ENCODE results near the gene ECPAS.
"Not testable (repeated sequence)": the region's sequence is repeated elsewhere in the genome, so short reads cannot be mapped to it uniquely, and the experiment has no call there.

ECPAS gene

GRCh38 chr9:111414406-111414805, 69.8 kb downstream of the ECPAS start:
- in situ Hi-C loops (cut with MboI; ENCODE audit: low sequenced_read_pairs): no loop called here

DNA sequence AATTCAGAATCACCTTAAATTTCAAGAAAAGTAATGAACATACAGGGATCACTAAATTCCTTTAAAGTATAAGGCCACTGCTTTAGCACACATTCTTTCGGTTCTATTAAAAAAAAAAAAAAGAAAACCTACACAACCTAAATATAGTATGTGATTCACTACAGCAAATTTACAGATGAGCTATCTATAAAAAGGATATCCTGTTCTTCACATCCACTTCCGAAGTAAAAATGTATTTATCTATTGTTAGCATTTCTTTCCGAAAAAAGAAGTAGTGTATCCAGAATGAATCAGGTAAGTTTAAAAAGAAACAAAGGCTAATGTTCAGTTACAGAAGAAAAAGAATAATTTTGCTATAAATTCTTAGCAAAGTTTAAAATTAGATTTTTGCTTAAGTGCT, 70.2 kb downstream of the ECPAS start:
- in situ Hi-C loops (cut with MboI; ENCODE audit: low sequenced_read_pairs): no loop called here

GRCh38 chr9:111412280-111412679, 71.9 kb downstream of the ECPAS start:
- in situ Hi-C loops (cut with MboI; ENCODE audit: low sequenced_read_pairs): no loop called here

GRCh38 chr9:111411266-111411665, 72.9 kb downstream of the ECPAS start:
- in situ Hi-C loops (cut with MboI; ENCODE audit: low sequenced_read_pairs): no loop called here

DNA sequence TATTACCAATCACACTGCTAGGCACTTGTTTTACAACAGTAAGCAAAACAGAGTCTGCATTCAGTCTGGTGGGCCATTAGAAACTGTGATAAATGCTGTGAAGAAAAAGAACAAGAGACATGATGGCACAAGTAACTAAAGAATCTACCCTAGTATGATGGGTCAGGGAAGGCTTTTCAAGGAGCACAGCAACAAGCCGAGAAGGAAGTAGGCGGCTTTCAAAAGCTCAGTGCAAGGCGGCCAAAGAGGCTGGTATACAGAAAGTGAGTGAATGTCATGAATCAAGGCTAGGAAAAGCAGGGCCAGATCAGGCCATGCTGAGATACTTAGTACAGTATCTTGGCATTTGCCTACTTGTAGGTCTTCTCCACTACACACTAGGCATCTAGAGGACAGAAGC, 76.4 kb downstream of the ECPAS start:
- in situ Hi-C loops (cut with MboI; ENCODE audit: low sequenced_read_pairs): no loop called here

DNA sequence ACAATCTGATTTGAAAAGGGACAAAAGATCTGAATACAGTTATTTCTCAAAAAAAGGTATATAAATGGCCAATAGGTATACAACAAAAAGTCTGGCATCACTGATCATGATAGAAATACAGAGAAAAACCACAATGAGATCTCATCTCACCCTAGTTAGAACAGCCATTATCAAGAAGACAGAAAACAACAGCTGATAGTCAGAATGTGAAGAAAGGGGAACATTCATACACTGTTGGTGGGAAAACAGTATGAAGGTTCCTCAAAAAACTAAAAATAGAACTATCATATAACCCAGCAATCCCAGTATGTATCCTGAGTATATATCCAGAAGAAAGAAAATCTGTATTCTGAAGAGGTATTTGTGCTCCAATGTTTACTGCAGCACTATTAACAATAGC, 78.5 kb downstream of the ECPAS start:
- in situ Hi-C loops (cut with MboI; ENCODE audit: low sequenced_read_pairs): no loop called here

GRCh38 chr9:111401486-111401885, 82.7 kb downstream of the ECPAS start:
- in situ Hi-C loops (cut with MboI; ENCODE audit: low sequenced_read_pairs): not testable (repeated sequence)

DNA sequence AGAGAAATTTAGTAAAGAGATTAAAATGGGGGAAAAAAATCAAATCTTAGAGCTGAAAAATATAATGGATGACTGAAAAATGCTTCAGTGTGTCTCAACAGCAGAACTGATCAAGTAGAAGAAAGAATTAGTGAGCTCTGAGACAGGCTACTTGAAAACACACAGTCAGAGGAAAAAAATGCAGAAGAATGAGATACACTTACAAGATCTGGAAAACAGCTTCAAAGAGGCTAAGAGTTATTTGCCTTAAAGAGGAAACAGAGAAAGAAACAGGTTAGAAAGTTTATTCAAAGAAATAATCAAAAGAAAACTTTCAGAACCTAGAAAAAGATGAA, 83.7 kb downstream of the ECPAS start:
- in situ Hi-C loops (cut with MboI; ENCODE audit: low sequenced_read_pairs): no loop called here

DNA sequence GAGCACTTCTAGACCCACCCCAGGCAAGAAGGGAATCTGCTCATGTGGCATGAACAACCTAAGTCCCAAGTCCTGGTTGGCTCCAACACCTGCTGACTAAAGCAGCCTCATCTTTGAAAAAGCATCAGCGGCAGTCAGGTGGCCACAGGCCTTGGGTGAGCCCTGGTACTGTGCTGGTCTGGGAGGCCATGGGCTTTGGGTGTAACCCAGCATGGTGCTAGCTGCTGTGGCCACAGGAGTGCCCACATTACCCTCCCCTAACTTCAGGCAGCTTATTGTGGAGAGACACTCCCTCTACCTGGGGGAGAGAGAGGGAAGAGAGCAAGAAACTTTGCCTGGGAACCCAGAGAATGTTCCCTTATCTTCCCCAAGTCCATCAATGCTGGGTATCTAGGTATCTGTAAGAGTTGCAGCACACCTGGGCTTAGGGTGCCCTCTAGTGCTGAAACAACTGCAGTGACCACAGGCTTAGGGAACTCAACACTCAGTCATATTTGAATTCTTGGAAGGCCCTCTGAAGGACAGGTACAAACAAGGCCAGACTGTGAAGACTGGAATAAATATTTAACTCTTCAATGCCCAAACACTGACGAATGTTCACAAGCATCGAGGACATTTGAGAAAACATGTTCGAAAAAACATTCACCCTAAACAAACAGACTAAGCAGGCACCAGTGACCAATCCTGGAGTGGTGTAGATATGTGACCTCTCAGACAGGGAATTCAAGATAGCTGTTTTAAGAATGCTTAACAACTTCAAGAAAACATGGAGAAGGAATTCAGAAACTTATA, 84.2 kb downstream of the ECPAS start:
- in situ Hi-C loops (cut with MboI; ENCODE audit: low sequenced_read_pairs): no loop called here

- in situ Hi-C loops (cut with MboI; ENCODE audit: low sequenced_read_pairs): no loop called here
Measured at GRCh38 chr9:111399211-111399739, 84.9 kb downstream of the ECPAS start.

DNA sequence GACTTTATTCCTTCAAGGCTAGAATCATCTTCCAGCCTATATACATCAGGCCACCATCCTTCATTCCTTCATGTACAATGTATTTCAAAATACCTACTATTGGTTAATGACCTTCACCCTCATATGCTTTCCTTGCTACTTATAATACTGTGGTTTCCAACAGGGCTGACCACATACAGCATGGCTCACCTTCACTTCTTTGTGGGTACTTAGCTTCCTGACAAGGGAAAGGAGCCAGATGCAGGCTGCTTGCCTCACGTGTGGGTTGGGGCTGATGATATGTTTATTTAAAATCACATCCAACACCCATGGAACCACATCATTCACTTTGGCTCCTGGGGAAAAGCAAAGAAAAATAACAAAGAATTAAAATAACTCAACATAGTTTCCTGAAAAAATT, 90.2 kb downstream of the ECPAS start:
- in situ Hi-C loops (cut with MboI; ENCODE audit: low sequenced_read_pairs): no loop called here

DNA sequence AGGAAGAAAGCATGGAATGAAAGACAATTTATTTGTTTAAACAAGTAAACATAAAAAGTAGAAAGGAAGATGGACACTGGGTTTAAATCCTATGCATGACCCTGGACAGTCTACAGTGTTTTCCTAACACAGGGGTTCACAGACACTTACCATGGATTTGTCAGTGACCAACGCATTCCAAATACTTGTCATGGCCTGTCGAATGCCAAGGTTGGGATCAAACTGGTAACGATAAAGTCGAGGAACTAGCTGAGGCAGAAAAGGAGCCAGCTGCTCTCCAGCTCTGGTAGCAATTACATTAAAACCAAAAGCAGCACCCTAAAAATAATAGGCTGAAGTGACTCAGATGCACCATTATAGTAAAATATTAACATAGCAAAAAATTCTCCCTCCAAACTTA, 94.8 kb downstream of the ECPAS start:
- in situ Hi-C loops (cut with MboI; ENCODE audit: low sequenced_read_pairs): no loop called here

GRCh38 chr9:111386386-111386785, 97.8 kb downstream of the ECPAS start:
- in situ Hi-C loops (cut with MboI; ENCODE audit: low sequenced_read_pairs): no loop called here

GRCh38 chr9:111381006-111381405, 103.2 kb downstream of the ECPAS start:
- in situ Hi-C loops (cut with MboI; ENCODE audit: low sequenced_read_pairs): no loop called here

DNA sequence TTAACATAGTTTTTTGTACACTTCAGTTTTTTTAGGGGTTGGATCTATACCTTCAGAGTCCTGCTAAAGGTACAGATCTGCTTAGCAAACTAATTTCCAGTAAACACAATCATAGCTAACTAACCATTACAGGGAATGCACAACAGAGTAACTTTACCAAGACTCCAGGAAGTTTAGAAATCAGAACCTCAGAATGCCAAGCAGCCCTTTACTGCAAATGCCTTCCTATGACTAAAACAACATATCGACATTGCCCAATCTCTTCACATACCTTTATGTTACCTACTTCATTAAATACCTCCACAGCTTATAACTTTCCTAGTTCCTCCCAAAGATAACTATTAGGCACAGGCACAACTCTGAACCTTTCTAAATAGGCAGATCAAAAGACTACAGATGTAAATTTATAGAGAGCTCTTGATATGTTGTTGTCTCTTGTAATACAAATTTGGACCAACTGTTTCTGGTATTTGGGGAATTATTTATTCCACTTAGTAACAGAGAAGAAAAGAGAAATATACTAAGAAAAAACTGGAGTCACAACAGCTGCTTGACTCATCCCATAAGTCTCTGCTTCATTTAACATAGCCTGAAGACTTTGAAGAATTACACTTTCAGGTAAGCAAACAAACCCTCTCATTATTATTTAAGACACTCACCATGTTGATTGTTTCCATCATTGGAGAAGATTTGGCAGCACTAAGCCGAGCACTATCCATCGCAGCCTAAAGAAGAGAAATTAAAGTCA, 108.2 kb downstream of the ECPAS start:
- in situ Hi-C loops (cut with MboI; ENCODE audit: low sequenced_read_pairs): no loop called here

GRCh38 chr9:111375062-111375461, 109.1 kb downstream of the ECPAS start:
- in situ Hi-C loops (cut with MboI; ENCODE audit: low sequenced_read_pairs): no loop called here

GRCh38 chr9:111372297-111372696, 111.9 kb downstream of the ECPAS start:
- in situ Hi-C loops (cut with MboI; ENCODE audit: low sequenced_read_pairs): no loop called here

- in situ Hi-C loops (cut with MboI; ENCODE audit: low sequenced_read_pairs): no loop called here
Measured at GRCh38 chr9:111366978-111367377, 117.2 kb downstream of the ECPAS start.

DNA sequence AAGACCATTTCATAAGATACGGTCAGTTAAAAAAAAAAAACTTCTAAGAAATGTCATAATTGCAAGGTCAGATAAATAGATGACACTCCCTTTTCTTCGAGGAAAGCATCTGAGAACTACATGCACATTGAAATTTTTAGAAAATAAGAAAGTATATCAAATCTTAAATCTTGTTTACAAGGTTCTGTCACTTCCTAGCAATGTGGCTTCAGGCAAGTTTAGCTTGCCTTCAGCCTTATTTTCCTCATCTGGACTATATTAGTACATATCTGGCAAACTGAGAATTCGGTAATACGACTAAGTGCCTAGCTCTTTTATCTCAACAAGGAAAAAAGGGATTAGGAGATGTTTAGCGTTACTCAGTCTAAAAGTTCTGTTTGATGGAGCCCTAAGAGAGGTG, 121.7 kb downstream of the ECPAS start:
- in situ Hi-C loops (cut with MboI; ENCODE audit: low sequenced_read_pairs): no loop called here

DNA sequence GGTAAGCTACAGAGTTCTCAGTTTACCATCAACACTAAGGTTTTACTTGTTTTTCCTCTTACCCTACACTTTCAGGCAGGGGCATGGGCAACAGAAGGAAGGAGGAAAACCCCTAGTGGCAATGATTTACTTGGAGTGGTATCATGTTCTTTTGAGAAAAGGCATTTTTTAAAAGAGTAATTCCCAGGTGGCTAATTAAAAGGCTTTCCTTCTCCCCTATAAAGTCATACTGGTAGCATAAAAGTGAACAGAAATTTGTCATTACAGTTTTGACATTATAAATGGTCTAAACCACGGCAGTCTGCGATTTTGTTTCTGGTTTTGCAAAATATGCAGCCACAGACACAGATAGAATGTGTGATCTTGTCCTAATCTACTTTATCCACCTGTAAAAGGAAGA, 123.3 kb downstream of the ECPAS start:
- in situ Hi-C loops (cut with MboI; ENCODE audit: low sequenced_read_pairs): no loop called here

DNA sequence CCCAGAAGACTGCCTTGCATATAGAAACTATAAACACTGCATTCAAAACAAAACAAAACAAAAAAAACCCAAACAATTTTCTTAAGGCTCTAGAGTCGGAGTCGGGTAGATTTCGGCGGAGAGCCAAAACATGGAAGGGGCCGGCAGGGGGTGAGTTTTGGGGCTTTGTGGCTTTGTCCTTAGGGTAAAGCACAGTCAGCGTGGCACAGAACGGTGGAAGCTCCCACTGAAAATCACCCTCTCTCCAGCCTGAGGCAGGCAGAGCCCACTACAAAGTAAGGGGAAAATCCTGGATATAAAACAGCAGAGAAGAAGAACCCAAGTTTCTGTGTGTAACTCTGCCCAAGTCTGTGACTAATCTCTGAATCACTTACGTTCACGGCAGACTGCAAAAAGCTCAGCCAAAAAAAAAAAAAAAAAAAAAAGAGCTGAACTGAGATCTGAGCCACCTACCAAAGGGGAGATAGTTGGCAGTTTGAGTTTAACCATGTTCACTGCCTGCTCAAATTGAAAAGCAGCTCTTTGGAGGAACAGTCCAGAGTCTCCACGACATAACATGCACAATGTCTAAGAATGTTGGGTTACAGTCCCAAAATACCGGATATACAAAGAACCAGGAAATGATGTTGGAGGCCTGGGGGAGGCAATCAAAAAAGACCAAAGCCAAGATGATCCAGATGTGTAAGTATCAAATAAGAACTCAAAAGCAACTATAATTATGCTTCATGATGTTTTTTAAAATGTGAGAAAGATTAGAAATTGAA, 127.5 kb downstream of the ECPAS start:
- in situ Hi-C loops (cut with MboI; ENCODE audit: low sequenced_read_pairs): no loop called here

DNA sequence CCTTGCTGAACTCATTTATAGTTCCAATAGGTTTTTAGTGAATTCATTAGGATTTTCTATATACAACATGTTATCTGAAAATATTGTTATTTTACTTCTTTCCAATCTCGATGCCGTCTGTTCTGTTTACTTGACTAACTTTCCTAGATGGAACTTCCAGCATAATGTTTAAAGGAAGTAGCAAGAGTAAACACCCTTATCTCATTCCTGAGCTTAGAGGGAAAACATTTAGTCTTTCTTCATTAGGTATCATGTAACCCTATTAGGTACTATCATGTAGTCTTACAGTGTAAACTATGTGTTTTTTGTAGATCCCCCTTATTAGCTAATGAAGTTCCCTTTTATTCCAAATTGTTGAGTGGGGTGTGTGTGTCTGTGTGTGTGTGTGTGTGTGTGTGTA, 131.6 kb downstream of the ECPAS start:
- in situ Hi-C loops (cut with MboI; ENCODE audit: low sequenced_read_pairs): no loop called here

Measured in HL-60/S4 (cell line).